ENCODE data around the gene RBP3. TPM values are rescaled to one million over a fixed set of nuclear protein-coding genes. Genes with fewer than 3 reads are reported as not detected.

The RBP3 gene
- polyA plus RNA-seq, 3 donors = not detected

DNA sequence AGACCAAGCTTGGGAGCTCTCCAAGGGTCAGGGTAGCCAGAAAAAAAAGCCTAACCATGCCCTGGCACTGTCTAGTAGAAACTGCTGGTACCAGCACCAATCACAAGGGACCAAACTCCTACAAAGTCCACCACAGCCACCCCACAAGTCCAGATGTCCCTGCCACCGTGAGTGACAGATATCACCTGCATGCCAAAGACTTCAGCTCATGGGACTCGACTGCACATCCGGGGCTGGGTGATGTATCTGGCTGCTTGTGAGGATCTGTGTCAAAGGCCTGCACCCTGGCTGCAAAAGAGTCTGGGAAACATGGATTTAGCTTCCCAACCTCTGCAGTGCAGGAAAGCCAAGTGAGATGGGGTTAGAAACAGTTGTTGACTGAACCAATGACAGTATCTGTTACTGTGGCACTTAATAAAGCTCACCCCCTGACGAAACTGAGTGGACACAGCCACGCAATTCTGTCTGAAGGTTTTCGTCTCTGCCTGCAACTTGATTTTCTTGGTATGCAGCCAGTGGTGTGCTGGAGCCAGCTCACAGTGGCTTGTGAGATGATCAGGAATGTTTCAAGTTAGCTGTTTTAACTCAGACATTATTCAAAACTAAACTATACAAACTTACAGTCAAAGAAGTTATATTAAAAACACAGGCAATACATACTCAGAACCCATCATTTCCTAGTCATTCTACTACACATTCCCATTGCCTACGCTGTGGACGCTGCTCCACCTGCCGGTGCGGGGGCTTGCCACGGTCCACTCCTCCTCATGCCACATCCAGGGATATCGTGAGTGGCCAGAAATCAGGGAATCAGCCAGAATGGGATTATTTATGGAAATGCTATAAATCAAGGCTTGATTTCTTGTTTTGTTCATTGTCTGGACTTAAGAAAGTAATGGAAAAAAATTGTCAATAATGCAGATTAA lies 26.7 kb downstream of the RBP3 start:
- Histone ChIP-seq H3K79me2 (ENCODE audit: insufficient read depth, low read length) (no peaks in the 10 kb centered on the region), H3K4me2 (replicated peaks; ENCODE audit: extremely low read depth, low read length, poor library complexity, severe bottlenecking) (no peak overlapping the region), H3K27ac (ENCODE audit: low read depth in 1 of 2, low read length in 2 of 2) (no peak overlapping the region), H3K36me3 (replicated peaks in 1 of 2; ENCODE audit: control insufficient read depth in 1 of 2, insufficient read depth in 2 of 2, low read length in 2 of 2) (no peaks in the 10 kb centered on the region), H2AFZ (ENCODE audit: insufficient read depth, low read depth, low read length, poor library complexity, severe bottlenecking) (no peak overlapping the region), H4K20me1 (ENCODE audit: insufficient read depth, low read length) (no peaks in the 10 kb centered on the region), H3K9ac (ENCODE audit: insufficient read depth, low read length, poor library complexity, severe bottlenecking) (no peak overlapping the region), H3K27me3 (ENCODE audit: control insufficient read depth in 2 of 2, insufficient read depth in 2 of 2, low read length in 2 of 2) (peaks cover 6 to 14% of the 10 kb centered on the region in 2 donors), H3K4me1 (ENCODE audit: control insufficient read depth in 1 of 2, insufficient read depth in 2 of 2, low read length in 2 of 2) (no peaks in the 10 kb centered on the region), H3K9me3 (replicated peaks in 1 of 2; ENCODE audit: control insufficient read depth in 1 of 2, insufficient read depth in 1 of 2, low read length in 2 of 2) (no peaks in the 10 kb centered on the region), H3K4me3 (replicated peaks in 1 of 3; ENCODE audit: low read depth in 2 of 3, low read length in 3 of 3) (no peak overlapping the region)
- intact Hi-C loops (cut with micrococcal nuclease) = no loop called here
- Mint-ChIP-seq H3K4me3 (no peak overlapping the region), H3K36me3 (no peaks in the 10 kb centered on the region), H3K27ac (no peak overlapping the region), H3K27me3 (ENCODE audit: low read depth in 3 of 3) (peaks cover 20 to 26% (median 21%) of the 10 kb centered on the region in 3 donors), H3K4me1 (peaks cover 6% of the 10 kb centered on the region), H3K9me3 (no peaks in the 10 kb centered on the region)
- TF ChIP-seq, protein P1, sequence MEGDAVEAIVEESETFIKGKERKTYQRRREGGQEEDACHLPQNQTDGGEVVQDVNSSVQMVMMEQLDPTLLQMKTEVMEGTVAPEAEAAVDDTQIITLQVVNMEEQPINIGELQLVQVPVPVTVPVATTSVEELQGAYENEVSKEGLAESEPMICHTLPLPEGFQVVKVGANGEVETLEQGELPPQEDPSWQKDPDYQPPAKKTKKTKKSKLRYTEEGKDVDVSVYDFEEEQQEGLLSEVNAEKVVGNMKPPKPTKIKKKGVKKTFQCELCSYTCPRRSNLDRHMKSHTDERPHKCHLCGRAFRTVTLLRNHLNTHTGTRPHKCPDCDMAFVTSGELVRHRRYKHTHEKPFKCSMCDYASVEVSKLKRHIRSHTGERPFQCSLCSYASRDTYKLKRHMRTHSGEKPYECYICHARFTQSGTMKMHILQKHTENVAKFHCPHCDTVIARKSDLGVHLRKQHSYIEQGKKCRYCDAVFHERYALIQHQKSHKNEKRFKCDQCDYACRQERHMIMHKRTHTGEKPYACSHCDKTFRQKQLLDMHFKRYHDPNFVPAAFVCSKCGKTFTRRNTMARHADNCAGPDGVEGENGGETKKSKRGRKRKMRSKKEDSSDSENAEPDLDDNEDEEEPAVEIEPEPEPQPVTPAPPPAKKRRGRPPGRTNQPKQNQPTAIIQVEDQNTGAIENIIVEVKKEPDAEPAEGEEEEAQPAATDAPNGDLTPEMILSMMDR (IDR thresholded peaks at IDR 0.05) = no peak
- no peak for DNase-seq
- 89% methylated on average over 5 of the region's 12 CpGs for WGBS (ENCODE audit: insufficient coverage)

DNA sequence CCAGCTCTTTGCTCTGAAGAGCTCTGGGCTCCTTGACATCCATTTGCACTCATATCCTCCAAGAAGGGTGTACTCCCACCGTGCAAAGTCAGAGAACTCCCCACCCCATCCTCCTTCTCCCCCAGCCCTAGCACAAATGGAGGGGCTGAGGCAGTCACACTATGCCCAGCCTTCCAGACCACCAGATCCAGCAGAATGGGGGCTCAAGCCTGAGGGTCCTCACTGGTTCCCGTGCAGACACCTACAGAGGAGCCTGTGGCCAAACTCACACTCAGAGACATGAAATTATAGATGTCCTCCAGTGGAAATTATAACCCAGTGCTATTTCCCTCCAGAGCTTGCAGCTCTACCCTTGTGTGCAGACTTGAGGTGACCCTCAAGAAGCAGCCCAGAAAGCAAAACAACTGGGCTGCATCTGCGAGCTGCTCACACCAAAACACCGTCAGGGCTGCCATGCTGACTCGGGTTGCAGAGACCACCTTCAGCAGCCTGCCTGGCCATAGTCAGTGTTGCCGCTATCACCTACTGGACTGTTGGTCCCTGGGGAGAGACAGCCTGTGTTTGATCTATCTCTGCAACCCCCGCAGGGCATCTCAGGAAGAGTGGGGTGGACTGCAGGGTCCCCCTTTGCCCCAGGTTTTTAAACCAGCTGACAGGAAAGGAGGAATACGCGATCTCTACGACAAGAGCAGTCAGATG lies 28.5 kb downstream of the RBP3 start:
- no peak overlapping the region for H3K27ac Mint-ChIP-seq
- no peaks in the 10 kb centered on the region for H3K4me1 ChIP-seq (ENCODE audit: control insufficient read depth in 1 of 2, insufficient read depth in 2 of 2, low read length in 2 of 2)
- TF ChIP-seq, protein P1 (IDR thresholded peaks at IDR 0.05) = no peak
- no peak overlapping the region for H3K4me3 Mint-ChIP-seq
- no peaks in the 10 kb centered on the region for H4K20me1 ChIP-seq (ENCODE audit: insufficient read depth, low read length)
- H3K4me1 Mint-ChIP-seq = peaks cover 6% of the 10 kb centered on the region
- no peak overlapping the region for H3K27ac ChIP-seq (ENCODE audit: low read depth in 1 of 2, low read length in 2 of 2)
- no peaks in the 10 kb centered on the region for H3K9me3 Mint-ChIP-seq
- no peaks in the 10 kb centered on the region for H3K79me2 ChIP-seq (ENCODE audit: insufficient read depth, low read length)
- no peaks in the 10 kb centered on the region for H3K36me3 ChIP-seq (replicated peaks in 1 of 2; ENCODE audit: control insufficient read depth in 1 of 2, insufficient read depth in 2 of 2, low read length in 2 of 2)
- 86% methylated on average over 7 of the region's 10 CpGs for WGBS (ENCODE audit: insufficient coverage)
- H3K36me3 Mint-ChIP-seq = no peaks in the 10 kb centered on the region
- no peaks in the 10 kb centered on the region for H3K9me3 ChIP-seq (replicated peaks in 1 of 2; ENCODE audit: control insufficient read depth in 1 of 2, insufficient read depth in 1 of 2, low read length in 2 of 2)
- peaks cover 26 to 39% (median 31%) of the 10 kb centered on the region in 3 donors for H3K27me3 Mint-ChIP-seq (ENCODE audit: low read depth in 3 of 3)
- H3K9ac ChIP-seq (ENCODE audit: insufficient read depth, low read length, poor library complexity, severe bottlenecking) = no peak overlapping the region
- intact Hi-C loops (cut with micrococcal nuclease) = no loop called here
- H3K4me2 ChIP-seq (replicated peaks; ENCODE audit: extremely low read depth, low read length, poor library complexity, severe bottlenecking) = no peak overlapping the region
- no peak overlapping the region for H3K4me3 ChIP-seq (replicated peaks in 1 of 3; ENCODE audit: low read depth in 2 of 3, low read length in 3 of 3)
- DNase-seq = no peak
- H2AFZ ChIP-seq (ENCODE audit: insufficient read depth, low read depth, low read length, poor library complexity, severe bottlenecking) = no peak overlapping the region
- H3K27me3 ChIP-seq (ENCODE audit: control insufficient read depth in 2 of 2, insufficient read depth in 2 of 2, low read length in 2 of 2) = peaks cover 6 to 14% of the 10 kb centered on the region in 2 donors
